GM10266 (cell line): ENCODE results near the gene RAET1L.

Experiments
- DNase-seq: peaks from one replicate; pipeline ENCODE4 v3.0.0; 2012; ENCODE audit errors: extremely low spot score
- TF ChIP-seq, protein P1 (sequence below): IDR thresholded peaks from 2 replicates; pipeline ENCODE4 v1.5.1; 2012; ENCODE audit warnings: mild to moderate bottlenecking, low read depth; ENCODE audit not compliant: control insufficient read depth, insufficient read depth; ENCODE audit errors: missing control alignments

Gene RAET1L

DNA sequence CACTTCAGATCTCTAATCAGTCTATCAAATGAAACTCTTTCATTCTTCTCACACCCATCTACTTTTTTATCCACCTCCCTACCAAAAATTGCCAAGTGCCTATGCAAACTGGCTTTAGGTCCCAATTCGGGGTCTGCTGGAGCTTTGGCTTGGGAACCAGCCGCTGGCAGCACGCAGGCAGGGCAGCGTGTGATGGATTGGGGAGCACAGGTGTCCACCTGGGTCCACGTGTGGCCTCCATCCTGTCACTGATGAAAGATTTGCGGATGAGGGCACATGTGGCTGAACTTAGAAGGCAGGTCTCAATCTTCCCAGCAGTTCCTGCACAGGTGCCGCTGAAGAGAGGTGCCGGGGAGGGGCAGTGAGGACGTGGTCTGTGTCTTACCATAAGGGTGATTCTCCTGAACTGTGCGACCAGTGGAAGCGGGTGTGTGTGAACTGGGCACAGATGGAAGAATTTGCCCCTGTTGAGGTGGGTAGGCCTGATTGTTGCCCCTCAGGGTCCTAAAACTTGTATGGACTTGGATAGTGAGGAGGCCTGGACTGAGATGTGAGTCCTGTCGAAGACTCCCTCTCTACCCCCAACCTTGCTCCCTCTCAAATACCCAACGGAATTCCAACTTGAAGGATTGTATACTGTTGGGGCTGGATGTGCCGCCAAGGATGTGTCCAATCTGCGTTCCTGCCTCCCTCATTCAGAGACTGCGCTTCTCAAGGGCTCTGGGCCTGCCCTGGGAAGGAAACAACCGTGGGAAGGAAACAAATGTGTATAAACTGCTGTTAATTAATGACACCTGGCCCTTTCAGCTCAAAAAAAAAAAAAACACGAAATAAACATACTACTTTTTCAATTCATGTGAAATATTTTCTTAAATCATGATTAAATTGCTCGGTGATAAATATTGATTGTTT is 18.4 kb upstream of the RAET1L start:
- TF ChIP-seq, protein P1, sequence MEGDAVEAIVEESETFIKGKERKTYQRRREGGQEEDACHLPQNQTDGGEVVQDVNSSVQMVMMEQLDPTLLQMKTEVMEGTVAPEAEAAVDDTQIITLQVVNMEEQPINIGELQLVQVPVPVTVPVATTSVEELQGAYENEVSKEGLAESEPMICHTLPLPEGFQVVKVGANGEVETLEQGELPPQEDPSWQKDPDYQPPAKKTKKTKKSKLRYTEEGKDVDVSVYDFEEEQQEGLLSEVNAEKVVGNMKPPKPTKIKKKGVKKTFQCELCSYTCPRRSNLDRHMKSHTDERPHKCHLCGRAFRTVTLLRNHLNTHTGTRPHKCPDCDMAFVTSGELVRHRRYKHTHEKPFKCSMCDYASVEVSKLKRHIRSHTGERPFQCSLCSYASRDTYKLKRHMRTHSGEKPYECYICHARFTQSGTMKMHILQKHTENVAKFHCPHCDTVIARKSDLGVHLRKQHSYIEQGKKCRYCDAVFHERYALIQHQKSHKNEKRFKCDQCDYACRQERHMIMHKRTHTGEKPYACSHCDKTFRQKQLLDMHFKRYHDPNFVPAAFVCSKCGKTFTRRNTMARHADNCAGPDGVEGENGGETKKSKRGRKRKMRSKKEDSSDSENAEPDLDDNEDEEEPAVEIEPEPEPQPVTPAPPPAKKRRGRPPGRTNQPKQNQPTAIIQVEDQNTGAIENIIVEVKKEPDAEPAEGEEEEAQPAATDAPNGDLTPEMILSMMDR = no peak
- no peak for DNase-seq

DNA sequence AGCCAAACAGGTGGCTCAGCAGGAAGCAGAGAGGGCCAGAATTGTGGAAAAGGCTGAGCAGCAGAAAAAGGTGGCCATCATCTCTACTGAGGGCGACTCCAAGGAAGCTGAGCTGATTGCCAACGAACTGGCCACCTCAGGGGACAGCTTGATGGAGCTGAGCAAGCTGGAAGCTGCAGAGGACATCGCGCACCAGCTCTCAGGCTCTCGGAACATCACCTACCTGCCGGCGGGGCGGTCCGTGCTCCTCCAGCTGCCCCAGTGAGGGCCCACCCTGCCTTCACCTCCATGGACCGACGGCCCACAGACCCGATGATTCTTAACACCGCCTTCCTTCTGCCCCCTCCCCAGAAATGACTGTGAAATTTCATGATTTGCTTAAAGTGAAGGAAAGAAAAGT is 17.8 kb upstream of the RAET1L start:
- no peak for DNase-seq
- TF ChIP-seq, protein P1 = no peak

DNA sequence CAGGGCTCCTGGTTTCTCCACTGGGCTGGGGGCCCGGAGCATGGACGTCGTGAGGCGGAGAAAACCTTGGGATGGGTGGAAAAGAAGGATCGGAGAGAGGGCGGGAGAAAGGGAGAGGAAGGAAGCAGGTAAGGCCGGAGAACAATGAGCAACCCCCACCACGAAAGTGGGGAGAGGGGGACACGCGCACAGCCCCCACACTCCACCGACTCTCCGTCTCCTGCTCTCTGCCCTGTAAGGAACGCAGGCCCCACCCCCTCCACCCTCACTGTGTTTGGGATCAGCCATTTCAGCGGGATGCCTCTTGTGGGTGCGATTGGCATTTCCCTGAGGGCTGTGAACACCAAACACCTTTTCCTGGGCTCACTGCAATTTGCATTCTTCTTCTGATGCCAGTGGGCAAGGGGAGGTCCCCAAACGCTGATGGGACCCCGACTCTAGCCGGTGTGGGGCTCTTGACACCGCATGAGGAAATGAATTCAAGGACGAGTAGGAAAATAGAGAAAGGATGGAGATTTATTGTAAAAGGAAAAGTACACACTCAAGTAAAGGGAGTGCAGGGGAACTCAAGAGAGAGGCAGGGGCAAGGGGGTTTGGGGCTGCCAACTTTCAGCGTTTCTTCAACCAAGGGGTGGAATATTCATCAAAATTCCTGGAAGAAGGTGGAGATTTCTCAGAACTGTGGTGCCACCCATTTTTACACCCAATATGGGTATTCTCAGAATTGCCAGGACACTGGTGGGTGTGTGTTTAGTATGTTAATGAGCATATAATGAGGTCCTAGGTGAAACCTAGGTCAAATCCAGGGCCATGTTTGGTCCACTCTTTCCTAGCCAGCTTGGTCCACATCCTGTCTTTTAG is 13.1 kb upstream of the RAET1L start:
- DNase-seq = no peak
- TF ChIP-seq, protein P1 = no peak

DNA sequence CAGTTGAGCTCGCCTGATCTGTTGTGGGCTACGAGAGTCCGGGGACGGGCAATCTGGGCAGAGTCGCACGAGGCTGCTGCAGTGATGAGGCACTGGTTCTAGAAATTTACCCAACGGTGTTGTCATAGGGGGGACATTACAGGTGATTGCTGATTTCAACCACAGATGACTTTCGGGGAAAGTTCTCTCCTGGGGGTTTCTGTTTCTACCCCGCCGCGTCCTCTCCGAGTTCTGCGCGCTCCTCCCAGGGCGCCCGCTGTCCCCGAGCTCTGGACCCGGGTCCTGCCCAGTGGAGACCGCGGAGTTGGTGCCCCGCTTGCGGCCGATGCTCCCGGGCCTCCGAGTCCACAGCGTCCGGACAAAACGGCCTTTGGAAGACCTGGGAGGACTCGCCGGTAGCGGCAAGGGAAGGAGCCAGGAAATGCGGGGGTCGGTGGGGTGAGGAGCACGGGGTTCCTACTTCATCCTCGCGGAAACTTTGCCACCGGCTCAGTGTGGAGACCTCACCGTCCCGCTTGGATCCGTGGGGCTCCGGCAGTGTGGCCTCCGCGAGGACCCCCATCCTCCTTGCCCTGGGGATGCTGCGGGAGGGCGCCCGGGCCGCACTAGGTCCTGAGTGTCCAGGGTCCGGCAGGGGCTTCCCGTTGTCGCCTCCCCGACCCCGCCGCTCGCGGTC is 12.3 kb upstream of the RAET1L start:
- no peak for DNase-seq
- TF ChIP-seq, protein P1 = no peak

DNA sequence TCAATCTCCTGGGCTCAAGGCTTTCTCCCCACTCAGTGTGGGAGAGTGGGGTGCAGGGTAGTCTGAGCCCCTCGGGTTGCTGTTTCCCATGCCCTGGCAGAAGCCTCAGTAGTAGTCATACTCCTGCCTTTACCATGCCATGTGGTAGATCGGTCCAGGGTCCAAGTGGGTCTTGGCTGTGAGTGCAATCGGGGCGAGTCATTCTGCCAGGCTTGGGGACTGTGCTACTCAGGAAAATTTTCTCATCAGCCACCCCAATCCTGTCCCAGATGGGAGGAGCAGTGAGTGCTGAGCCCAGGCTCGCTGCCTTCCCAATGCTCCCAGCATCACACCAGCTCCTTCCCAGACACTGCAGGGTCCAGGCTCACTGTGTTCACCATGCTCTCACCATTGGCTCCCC is 10.7 kb upstream of the RAET1L start:
- DNase-seq = no peak
- TF ChIP-seq, protein P1 = no peak

DNA sequence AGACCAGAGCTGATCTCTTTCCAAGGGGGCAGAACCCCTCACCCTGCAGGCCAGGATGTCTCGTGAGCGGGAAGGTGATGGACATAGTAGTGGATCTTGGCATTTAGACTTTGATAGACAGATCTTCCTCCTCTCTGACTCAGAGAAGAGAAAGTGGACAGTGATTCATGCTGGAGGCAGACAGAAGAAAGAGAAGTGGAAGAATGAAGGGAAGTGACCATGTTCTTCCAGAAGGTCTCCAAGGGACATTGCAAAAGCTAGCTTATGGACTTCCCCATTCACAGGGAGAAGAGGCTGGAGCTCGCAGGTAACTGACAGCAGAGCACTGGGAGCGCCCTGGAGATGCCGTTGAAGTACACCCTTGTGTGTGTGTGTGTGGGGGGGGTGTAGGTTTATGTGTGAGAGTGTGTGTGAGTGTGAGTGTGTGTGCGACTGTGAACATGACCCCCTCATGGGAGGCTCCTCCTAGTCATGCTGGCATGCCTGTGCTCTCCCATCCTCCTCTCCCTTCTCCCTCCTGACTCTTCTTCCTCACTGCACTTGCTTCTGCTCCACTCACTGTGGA is 8.0 kb upstream of the RAET1L start:
- no peak for DNase-seq
- TF ChIP-seq, protein P1 = no peak
